GM12865 (cell line): ENCODE measurements around the gene REPIN1.
A peak's percentile ranks its signal among the peaks of the same experiment; 100 is the strongest.

Source experiments
- DNase-seq: peaks from one replicate; pipeline ENCODE4 v3.0.0; 2010; ENCODE audit warnings: low read depth
- H3K4me3 ChIP-seq: 2 replicates; pipeline ENCODE4 v1.5.1; 2011; ENCODE audit warnings: mild to moderate bottlenecking, low read depth, low read length, control low read depth
- CTCF ChIP-seq: IDR thresholded peaks from 2 replicates; pipeline ENCODE4 v1.5.1; 2011; ENCODE audit warnings: low read length, control low read depth, low read depth, inconsistent platforms; ENCODE audit not compliant: insufficient read depth; ENCODE audit errors: missing control alignments

The REPIN1 gene

GRCh38 chr7:150363872-150364271 is 4.8 kb upstream of the REPIN1 start:
- DNase-seq, result peak; percentile 58
- TF ChIP-seq CTCF, result no peak

GRCh38 chr7:150365194-150365593 is 3.4 kb upstream of the REPIN1 start:
- TF ChIP-seq CTCF, result no peak
- H3K4me3 ChIP-seq, result no peak overlapping the region
- DNase-seq, result no peak

More at GRCh38 chr7:150363872-150364271, 4.8 kb upstream of the REPIN1 start:
- no peak overlapping the region for H3K4me3 ChIP-seq

DNA sequence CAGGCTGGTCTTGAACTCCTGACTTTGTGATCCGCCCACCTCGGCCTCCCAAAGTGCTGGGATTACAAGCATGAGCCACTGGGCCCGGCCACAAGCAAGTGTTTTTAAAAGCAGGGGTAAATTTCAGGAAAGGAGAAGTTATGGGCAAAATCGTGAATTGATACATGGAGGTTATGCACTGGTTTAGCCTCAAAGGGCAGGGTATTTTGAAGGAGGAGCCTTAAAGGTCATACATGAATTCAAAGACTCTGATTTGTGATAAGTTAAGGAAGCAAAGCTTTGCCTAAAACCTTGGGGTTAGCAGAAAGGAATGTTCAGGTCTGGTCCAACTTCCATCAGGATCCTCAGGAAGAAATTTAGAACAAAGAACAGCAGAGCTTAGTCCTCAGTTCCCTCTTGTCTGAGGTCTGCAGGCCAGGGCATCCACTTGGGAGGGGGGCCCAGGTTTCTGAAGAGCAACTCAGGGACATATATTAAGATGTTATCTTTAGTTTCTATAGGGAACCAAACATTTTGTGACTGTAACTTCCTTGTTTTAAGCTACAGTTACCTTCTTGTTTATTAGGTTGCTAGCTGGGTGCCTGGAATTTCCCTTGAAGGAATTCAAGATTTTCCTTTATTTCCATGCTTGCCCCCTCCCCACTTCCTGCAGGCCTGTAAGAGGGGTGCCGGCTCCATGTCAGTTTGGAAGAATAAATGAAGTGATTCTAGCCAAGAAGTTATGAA is 2.8 kb upstream of the REPIN1 start:
- no peak overlapping the region for H3K4me3 ChIP-seq
- DNase-seq, result no peak
- TF ChIP-seq CTCF, result no peak

DNA sequence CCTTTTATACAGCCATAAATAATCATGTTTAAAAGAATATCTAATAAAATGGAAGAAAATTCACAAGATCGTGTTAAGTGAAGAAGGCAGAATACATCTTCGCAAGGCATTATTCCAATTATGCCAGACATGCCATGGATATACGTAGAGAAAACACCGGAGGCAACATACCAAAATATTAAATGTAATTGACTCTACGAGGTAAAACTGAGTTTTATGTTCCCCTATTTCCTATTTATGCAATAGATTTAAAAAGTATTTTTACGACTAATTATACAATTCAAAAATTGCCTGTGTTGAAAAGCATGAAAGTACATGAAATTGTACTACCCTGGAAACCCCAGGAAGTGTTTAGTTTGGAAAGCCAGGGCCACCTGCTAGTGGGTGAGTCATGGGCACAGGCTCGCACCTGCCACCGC is 936 bp upstream of the REPIN1 start:
- TF ChIP-seq CTCF, result no peak
- DNase-seq, result no peak
- H3K4me3 ChIP-seq, result peak overlapping the region; percentile 85

DNA sequence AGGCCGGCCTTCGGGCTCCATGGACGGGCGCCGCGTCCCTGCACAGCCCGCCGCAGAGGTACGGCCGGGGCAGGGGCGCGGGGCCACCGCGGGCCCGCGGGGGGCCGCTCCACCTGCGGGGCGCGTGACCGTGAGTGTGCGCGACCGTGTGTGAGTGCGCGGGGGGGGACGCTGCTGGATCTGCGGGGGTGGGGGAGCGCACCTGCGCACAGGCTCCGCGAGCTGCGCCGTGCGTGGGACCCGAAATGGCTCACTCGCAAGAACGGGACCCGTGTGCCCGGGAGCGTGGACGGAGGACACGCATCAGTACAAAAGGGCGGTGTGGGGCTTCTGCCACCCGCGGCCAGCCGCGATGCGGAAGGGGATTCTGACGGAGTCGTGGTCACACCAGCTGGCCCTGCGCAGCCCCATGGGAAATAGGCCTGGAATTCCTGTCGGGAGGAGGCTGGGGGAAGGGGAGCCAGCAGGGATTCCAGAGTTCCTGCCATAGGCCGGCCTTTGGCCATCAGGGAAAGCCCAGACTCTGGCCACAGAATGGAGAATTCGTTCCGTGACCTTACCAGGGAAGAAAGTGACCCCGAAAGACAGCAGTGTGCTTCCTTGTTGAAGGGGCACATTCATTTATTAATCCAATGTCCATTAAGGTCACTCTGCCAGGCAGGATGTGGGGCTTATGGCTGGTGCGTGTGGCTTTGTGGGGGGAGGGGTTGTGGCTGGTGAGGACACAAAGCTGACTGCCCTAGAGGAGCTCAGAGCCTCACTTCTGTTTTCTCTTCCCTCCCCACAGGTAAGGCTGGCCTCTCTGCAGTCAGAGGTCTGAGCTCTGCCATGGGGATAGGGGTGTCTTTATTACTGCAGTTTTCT is 494 bp downstream of the REPIN1 start:
- DNase-seq, result peak; percentile 89
- peak overlapping the region; percentile 85 for H3K4me3 ChIP-seq
- no peak for TF ChIP-seq CTCF

GRCh38 chr7:150369748-150370501 is 1.3 kb downstream of the REPIN1 start:
- no peak for DNase-seq
- peak overlapping the region; percentile 85 for H3K4me3 ChIP-seq
- no peak for TF ChIP-seq CTCF
